Karpas-422 (cell line): ENCODE results near the gene CCDC187. TPM values are rescaled to one million over a fixed set of nuclear protein-coding genes. Genes with fewer than 3 reads are reported as not detected.

Experiments
- DNase-seq: peaks from one replicate; pipeline ENCODE4 v3.0.0-alpha.2; 2015
- H2AFZ ChIP-seq: fragments of 200-600 bp; sonication (generic); 2 replicates; pipeline ENCODE4 v1.6.1; 2014; ENCODE audit warnings: antibody characterized with exemption, low read length, mixed read lengths
- H3K27ac ChIP-seq: fragments of 200-600 bp; sonication (generic); 2 replicates; pipeline ENCODE4 v1.5.1; 2014; ENCODE audit warnings: mild to moderate bottlenecking, low read length, moderate library complexity
- H3K27me3 ChIP-seq: fragments of 200-600 bp; sonication (generic); 2 replicates; pipeline ENCODE4 v1.6.1; 2014; ENCODE audit warnings: low read length, mixed read lengths
- H3K36me3 ChIP-seq: fragments of 200-600 bp; sonication (generic); 2 replicates; pipeline ENCODE4 v1.6.1; 2014; ENCODE audit warnings: low read length, mixed read lengths; ENCODE audit not compliant: insufficient read depth
- H3K4me1 ChIP-seq: fragments of 200-600 bp; sonication (generic); 2 replicates; pipeline ENCODE4 v1.6.1; 2014; ENCODE audit warnings: mild to moderate bottlenecking, low read length, mixed read lengths
- H3K4me2 ChIP-seq: fragments of 200-600 bp; sonication (generic); 2 replicates; pipeline ENCODE4 v1.6.1; 2014; ENCODE audit warnings: low read length, low read depth, mild to moderate bottlenecking; ENCODE audit not compliant: poor library complexity, severe bottlenecking
- H3K4me3 ChIP-seq: fragments of 200-600 bp; sonication (generic); 2 replicates; pipeline ENCODE4 v1.5.1; 2014; ENCODE audit warnings: mild to moderate bottlenecking, antibody characterized with exemption, low read length, mixed read lengths
- H3K79me2 ChIP-seq: fragments of 200-600 bp; sonication (generic); 2 replicates; pipeline ENCODE4 v1.6.1; 2014; ENCODE audit warnings: mild to moderate bottlenecking, low read length, mixed read lengths
- H3K9ac ChIP-seq: fragments of 200-600 bp; sonication (generic); 2 replicates; pipeline ENCODE4 v1.6.0; 2014; ENCODE audit warnings: low read length
- H3K9me2 ChIP-seq: fragments of 200-600 bp; sonication (generic), shearing (Covaris generic); replicated peaks from 2 replicates; pipeline ENCODE4 v1.6.0; 2014; ENCODE audit warnings: mild to moderate bottlenecking, low read length, moderate library complexity; ENCODE audit not compliant: insufficient read depth
- H3K9me3 ChIP-seq: fragments of 300-700, 200-600 bp; sonication (generic); 2 replicates; pipeline ENCODE4 v1.6.1; 2014; ENCODE audit warnings: low read length, mixed read lengths
- H4K20me1 ChIP-seq: fragments of 200-600 bp; sonication (generic); 2 replicates; pipeline ENCODE4 v1.6.1; 2014; ENCODE audit warnings: mild to moderate bottlenecking, antibody characterized with exemption, low read length, low read depth; ENCODE audit not compliant: insufficient read depth
- total RNA-seq: library from RNA; depleted of rRNA; stranded (reverse); fragments of >200 nt; shearing (Covaris generic); gene quantifications from 2 replicates; pipeline ENCODE4 v1.2.3, GENCODE V29; 2014; ENCODE audit warnings: low replicate concordance

CCDC187 gene
- total RNA-seq, 1 experiment from 2014 or later, result 0.34 TPM

DNA sequence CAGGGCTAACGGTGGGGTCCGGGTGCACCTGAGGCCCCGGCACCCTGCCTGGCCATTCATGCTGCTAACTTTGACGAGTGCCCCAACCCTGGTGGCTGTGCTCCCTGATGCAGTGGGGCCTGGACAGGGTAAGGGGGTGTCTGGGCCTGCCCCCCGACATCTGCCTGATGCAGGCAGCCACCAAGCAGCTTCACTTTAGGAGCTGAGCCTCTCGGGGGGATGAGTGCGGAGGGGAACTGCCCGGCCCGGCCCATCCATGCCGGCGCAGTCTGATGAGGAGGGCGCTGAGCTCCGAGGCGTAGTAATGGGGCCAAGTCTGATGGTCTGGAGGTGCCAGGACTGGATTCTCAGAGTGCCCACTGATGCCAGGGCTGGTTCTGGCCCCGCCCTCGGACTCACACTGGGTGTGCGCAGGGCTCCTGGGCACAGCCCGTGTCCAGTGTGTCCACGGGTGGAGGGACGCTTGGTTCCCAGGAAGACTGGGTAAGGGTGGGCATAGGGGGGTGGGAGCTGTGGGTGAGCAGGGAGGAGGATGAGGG is 43.1 kb upstream of the CCDC187 start:
- Histone ChIP-seq H3K9ac (no peak overlapping the region), H3K4me2 (no peak overlapping the region), H3K27me3 (no peaks in the 10 kb centered on the region), H3K4me3 (no peak overlapping the region), H3K79me2 (no peaks in the 10 kb centered on the region), H3K9me2 (no peaks in the 10 kb centered on the region), H3K4me1 (peaks cover 15% of the 10 kb centered on the region), H2AFZ (no peak overlapping the region), H3K9me3 (no peaks in the 10 kb centered on the region), H3K36me3 (no peaks in the 10 kb centered on the region), H3K27ac (no peak overlapping the region), H4K20me1 (0 out of 2 replicates have a peak, but pooled peaks cover 14% of the 10 kb centered on the region)
- no peak for DNase-seq

GRCh38 chr9:136346157-136346481 is 42.2 kb upstream of the CCDC187 start:
- no peak overlapping the region for H3K4me2 ChIP-seq
- H3K36me3 ChIP-seq, result no peaks in the 10 kb centered on the region
- DNase-seq, result no peak
- H3K9ac ChIP-seq, result no peak overlapping the region
- H3K9me2 ChIP-seq, result no peaks in the 10 kb centered on the region
- H4K20me1 ChIP-seq, result 0 out of 2 replicates have a peak, but pooled peaks cover 10% of the 10 kb centered on the region
- no peak overlapping the region for H3K4me3 ChIP-seq
- no peaks in the 10 kb centered on the region for H3K9me3 ChIP-seq
- no peaks in the 10 kb centered on the region for H3K79me2 ChIP-seq
- H2AFZ ChIP-seq, result no peak overlapping the region
- H3K27me3 ChIP-seq, result no peaks in the 10 kb centered on the region
- peaks cover 23% of the 10 kb centered on the region for H3K4me1 ChIP-seq
- no peak overlapping the region for H3K27ac ChIP-seq

DNA sequence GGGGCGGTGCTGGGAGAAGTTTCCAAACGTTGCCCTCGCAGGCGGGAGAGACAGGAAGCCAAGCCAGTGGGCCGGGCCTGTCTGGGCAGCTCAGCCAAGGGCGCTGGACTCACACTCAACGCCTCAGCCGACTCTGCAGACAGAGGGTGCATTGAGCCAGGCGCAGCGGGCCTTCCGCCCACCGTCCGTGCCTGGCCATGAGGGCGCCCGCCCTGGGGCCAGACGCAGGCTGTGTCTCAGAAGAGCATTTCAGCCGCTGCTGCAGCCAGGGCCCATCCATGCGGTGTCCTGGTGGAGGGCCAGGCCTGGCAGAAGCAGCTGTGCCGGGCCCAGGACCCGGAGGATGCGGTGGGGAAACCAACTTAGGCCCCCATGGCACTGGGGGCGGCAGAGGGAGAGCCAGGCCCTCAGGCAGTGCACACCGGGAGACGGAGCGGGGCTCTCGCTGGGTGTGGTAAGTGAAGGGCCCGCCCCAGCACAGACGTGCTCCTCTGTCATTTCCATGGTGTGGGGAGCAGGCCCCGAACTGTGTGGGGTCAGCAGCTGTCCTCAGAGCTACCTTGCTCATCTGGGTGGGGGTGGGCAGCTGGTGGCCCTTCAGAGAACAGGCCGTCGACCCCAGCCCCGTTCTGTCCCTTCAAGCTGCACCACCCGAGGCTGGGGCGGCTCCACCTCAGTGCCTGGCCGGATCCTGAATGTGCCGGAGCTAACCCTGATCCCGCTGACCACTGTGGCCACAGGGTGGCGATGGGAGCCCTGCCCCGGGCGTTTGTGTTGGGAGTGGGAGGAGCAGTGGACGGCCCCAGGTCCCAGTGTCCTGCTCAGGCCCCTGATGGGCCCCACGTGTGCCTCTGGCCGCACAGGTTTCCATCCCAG is 41.6 kb upstream of the CCDC187 start:
- no peaks in the 10 kb centered on the region for H3K9me3 ChIP-seq
- no peak overlapping the region for H3K4me3 ChIP-seq
- no peak overlapping the region for H3K9ac ChIP-seq
- no peak overlapping the region for H3K27ac ChIP-seq
- no peaks in the 10 kb centered on the region for H3K36me3 ChIP-seq
- no peaks in the 10 kb centered on the region for H3K79me2 ChIP-seq
- H4K20me1 ChIP-seq, result 0 out of 2 replicates have a peak, but pooled peaks cover 10% of the 10 kb centered on the region
- no peak overlapping the region for H3K4me2 ChIP-seq
- DNase-seq, result no peak
- peaks cover 28% of the 10 kb centered on the region for H3K4me1 ChIP-seq
- H3K27me3 ChIP-seq, result no peaks in the 10 kb centered on the region
- no peaks in the 10 kb centered on the region for H3K9me2 ChIP-seq
- H2AFZ ChIP-seq, result no peak overlapping the region

DNA sequence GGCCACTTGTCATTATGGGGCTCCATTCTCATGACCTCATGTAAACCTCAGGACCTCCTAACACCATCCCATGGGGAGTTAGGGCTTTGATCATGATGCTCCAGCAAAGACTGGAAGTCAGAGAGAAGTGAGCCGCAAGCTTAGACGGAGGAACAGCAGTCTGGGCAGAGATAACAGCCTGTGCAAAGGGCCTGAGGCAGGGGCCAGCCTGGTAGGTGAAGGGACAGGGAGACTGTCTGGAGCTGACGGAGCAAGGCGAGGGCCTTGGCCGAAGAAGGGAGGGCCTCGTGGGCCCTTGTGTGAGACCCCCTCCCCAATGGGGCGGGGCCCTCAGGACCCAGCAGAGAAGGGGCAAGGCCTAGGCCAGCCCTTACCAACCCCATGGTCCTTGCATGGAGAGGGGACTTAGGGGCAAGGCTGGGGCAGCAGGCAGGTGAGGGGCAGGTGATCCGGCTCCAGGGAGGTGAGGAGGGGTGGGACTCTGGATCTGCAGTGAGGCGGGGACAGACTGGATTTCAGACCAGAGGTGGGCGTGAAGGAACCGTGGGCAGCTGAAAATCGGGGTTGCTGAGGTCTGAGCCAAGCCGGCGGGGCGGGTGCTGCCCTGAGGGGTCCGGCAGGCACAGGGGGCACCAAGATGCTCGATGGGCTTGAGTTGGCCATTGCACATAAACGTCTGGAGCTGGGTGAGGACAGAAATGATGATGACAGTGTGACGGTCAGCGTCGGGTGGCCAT is 40.8 kb upstream of the CCDC187 start:
- Histone ChIP-seq H3K36me3 (no peaks in the 10 kb centered on the region), H3K79me2 (no peaks in the 10 kb centered on the region), H2AFZ (no peak overlapping the region), H3K9ac (no peak overlapping the region), H3K4me1 (peaks cover 34% of the 10 kb centered on the region), H3K9me3 (no peaks in the 10 kb centered on the region), H3K27me3 (no peaks in the 10 kb centered on the region), H3K4me2 (no peak overlapping the region), H4K20me1 (0 out of 2 replicates have a peak, but pooled peaks cover 10% of the 10 kb centered on the region), H3K4me3 (no peak overlapping the region), H3K9me2 (no peaks in the 10 kb centered on the region), H3K27ac (no peak overlapping the region)
- no peak for DNase-seq

GRCh38 chr9:136343884-136344269 is 40.0 kb upstream of the CCDC187 start:
- H4K20me1 ChIP-seq, result 0 out of 2 replicates have a peak, but pooled peaks cover 10% of the 10 kb centered on the region
- no peak overlapping the region for H3K4me3 ChIP-seq
- peaks cover 42% of the 10 kb centered on the region for H3K4me1 ChIP-seq
- no peak for DNase-seq
- H3K9me3 ChIP-seq, result no peaks in the 10 kb centered on the region
- H3K9me2 ChIP-seq, result no peaks in the 10 kb centered on the region
- H3K79me2 ChIP-seq, result no peaks in the 10 kb centered on the region
- H3K27ac ChIP-seq, result no peak overlapping the region
- H2AFZ ChIP-seq, result no peak overlapping the region
- H3K36me3 ChIP-seq, result no peaks in the 10 kb centered on the region
- no peak overlapping the region for H3K4me2 ChIP-seq
- H3K9ac ChIP-seq, result no peak overlapping the region
- no peaks in the 10 kb centered on the region for H3K27me3 ChIP-seq

GRCh38 chr9:136343121-136343883 is 39.4 kb upstream of the CCDC187 start:
- no peak overlapping the region for H3K9ac ChIP-seq
- H3K79me2 ChIP-seq, result no peaks in the 10 kb centered on the region
- no peak overlapping the region for H2AFZ ChIP-seq

GRCh38 chr9:136342181-136343120 is 38.6 kb upstream of the CCDC187 start:
- H2AFZ ChIP-seq, result no peak overlapping the region
- no peaks in the 10 kb centered on the region for H3K9me3 ChIP-seq
- H4K20me1 ChIP-seq, result 0 out of 2 replicates have a peak, but pooled peaks cover 10% of the 10 kb centered on the region
- peak; percentile 95 for DNase-seq
- no peaks in the 10 kb centered on the region for H3K79me2 ChIP-seq
- peaks cover 56% of the 10 kb centered on the region for H3K4me1 ChIP-seq
- peak overlapping the region; percentile 60 for H3K9ac ChIP-seq
- no peaks in the 10 kb centered on the region for H3K27me3 ChIP-seq
- H3K4me3 ChIP-seq, result peak overlapping the region; percentile 35; the same call in 1 of the 2 replicates
- H3K9me2 ChIP-seq, result no peaks in the 10 kb centered on the region
- peak overlapping the region; percentile 50 for H3K4me2 ChIP-seq
- peak overlapping the region; percentile 71 for H3K27ac ChIP-seq
- H3K36me3 ChIP-seq, result no peaks in the 10 kb centered on the region

More at GRCh38 chr9:136343121-136343883, 39.4 kb upstream of the CCDC187 start:
- Histone ChIP-seq H3K4me3 (no peak overlapping the region), H3K27ac (no peak overlapping the region), H3K9me3 (no peaks in the 10 kb centered on the region), H3K4me2 (peak overlapping the region; percentile 50), H3K4me1 (peaks cover 48% of the 10 kb centered on the region), H3K36me3 (no peaks in the 10 kb centered on the region), H3K9me2 (no peaks in the 10 kb centered on the region), H3K27me3 (no peaks in the 10 kb centered on the region), H4K20me1 (0 out of 2 replicates have a peak, but pooled peaks cover 10% of the 10 kb centered on the region)
- DNase-seq, result no peak
